SK-N-SH (cell line): Measurements from ENCODE around the gene LY6G6D. TPM values are rescaled to one million over a fixed set of nuclear protein-coding genes. Genes with fewer than 3 reads are reported as not detected.

Source experiments
- CTCF ChIA-PET: fragments of 300-600, 350-600 bp; formaldehyde crosslinking; extraction: SDS; loops from one replicate; lab custom pipeline; 2021; lab: Yijun Ruan, JAX
- POLR2A ChIA-PET: fragments of 350-600 bp; sonication (Branson Sonifier 250); formaldehyde crosslinking; extraction: SDS; loops from one replicate; lab custom pipeline; 2020; ENCODE audit warnings: antibody characterized with exemption, inconsistent platforms; lab: Yijun Ruan, JAX
- DNase-seq: peaks from one replicate; pipeline ENCODE4 v3.0.0; 2012
- H2AFZ ChIP-seq: fragments of 200-600 bp; sonication (generic); 2 replicates; pipeline ENCODE4 v1.8.1; 2016; ENCODE audit warnings: antibody characterized with exemption, mild to moderate bottlenecking, low read depth
- H3F3A ChIP-seq: fragments of 200-600 bp; sonication (generic); replicated peaks from 2 replicates; pipeline ENCODE3; 2016; ENCODE audit warnings: antibody characterized with exemption, mild to moderate bottlenecking; ENCODE audit not compliant: insufficient read depth
- H3K27ac ChIP-seq, 2 experiments: fragments of 200-500 bp in 1 of 2; fragments of 200-600 bp in 1 of 2; sonication (Bioruptor generic) in 1 of 2; sonication (generic), shearing (Covaris generic) in 1 of 2; 2 replicates each; pipeline versions ENCODE4 v1.5.1 to v1.6.1; 2014 to 2016; ENCODE audit warnings: low read depth in 2 of 2, inconsistent platforms in 1 of 2, low read length in 1 of 2, mild to moderate bottlenecking in 1 of 2, mixed read lengths in 1 of 2
- H3K27me3 ChIP-seq: fragments of 200-600 bp; sonication (generic), shearing (Covaris generic); 2 replicates; pipeline ENCODE4 v1.6.1; 2016; ENCODE audit warnings: mixed run types; ENCODE audit not compliant: insufficient read depth
- H3K36me3 ChIP-seq, 2 experiments: fragments of 200-500 bp in 1 of 2; fragments of 200-600 bp in 1 of 2; sonication (Bioruptor generic) in 1 of 2; sonication (generic) in 1 of 2; replicated peaks in 1 of 2; 2 replicates each; pipeline versions ENCODE3 to v1.5.1; 2014 to 2016; ENCODE audit warnings: low read length in 1 of 2, mild to moderate bottlenecking in 1 of 2; ENCODE audit not compliant: insufficient read depth in 2 of 2, control insufficient read depth in 1 of 2
- H3K4me1 ChIP-seq, 2 experiments: fragments of 200-500 bp in 1 of 2; fragments of 200-600 bp in 1 of 2; sonication (Bioruptor generic) in 1 of 2; sonication (generic), shearing (Covaris generic) in 1 of 2; 2 replicates each; pipeline versions ENCODE4 v1.5.1 to v1.6.1; 2014 to 2016; ENCODE audit warnings: low read depth in 1 of 2, low read length in 1 of 2, mixed run types in 1 of 2; ENCODE audit not compliant: insufficient read depth in 2 of 2, control insufficient read depth in 1 of 2
- H3K4me2 ChIP-seq: fragments of 200-600 bp; sonication (generic), shearing (Covaris generic); 2 replicates; pipeline ENCODE4 v1.6.1; 2017; ENCODE audit warnings: mixed run types
- H3K4me3 ChIP-seq, 2 experiments: fragments of 200-500 bp in 1 of 2; fragments of 200-600 bp in 1 of 2; sonication (Bioruptor generic) in 1 of 2; sonication (generic), shearing (Covaris generic) in 1 of 2; 2 replicates each; pipeline versions ENCODE4 v1.5.1 to v1.8.1; 2014 to 2016; ENCODE audit warnings: low read depth in 2 of 2, inconsistent platforms in 1 of 2, low read length in 1 of 2, mild to moderate bottlenecking in 1 of 2, mixed read lengths in 1 of 2, moderate library complexity in 1 of 2
- H3K79me2 ChIP-seq: fragments of 200-600 bp; sonication (generic); 2 replicates; pipeline ENCODE4 v1.8.1; 2017; ENCODE audit warnings: mild to moderate bottlenecking; ENCODE audit not compliant: insufficient read depth
- H3K9ac ChIP-seq: fragments of 200-600 bp; sonication (generic); 2 replicates; pipeline ENCODE4 v1.6.1; 2017; ENCODE audit warnings: mixed run types
- H3K9me2 ChIP-seq: fragments of 200-600 bp; sonication (generic); 2 replicates; pipeline ENCODE4 v1.6.1; 2017; ENCODE audit warnings: mixed run types
- H3K9me3 ChIP-seq: fragments of 200-600 bp; sonication (generic); 2 replicates; pipeline ENCODE4 v1.6.1; 2017; ENCODE audit warnings: mixed run types, mild to moderate bottlenecking, moderate library complexity
- H4K20me1 ChIP-seq: fragments of 200-600 bp; sonication (generic); 2 replicates; pipeline ENCODE4 v1.6.1; 2017; ENCODE audit warnings: mild to moderate bottlenecking, mixed run types; ENCODE audit not compliant: insufficient read depth
- CHD2 ChIP-seq: fragments of 150-350 bp; IDR thresholded peaks from 2 replicates; pipeline ENCODE4 v1.6.1; 2018; ENCODE audit warnings: low read length; ENCODE audit not compliant: partially characterized antibody
- CTCF ChIP-seq: fragments of 200-600 bp; sonication (generic); IDR thresholded peaks from 2 replicates; pipeline ENCODE4 v1.6.1; 2017; ENCODE audit warnings: antibody characterized with exemption, mild to moderate bottlenecking, moderate library complexity
- FOSL2 ChIP-seq: IDR thresholded peaks from 2 replicates; pipeline ENCODE4 v1.4.0; 2012; ENCODE audit warnings: low read depth, mild to moderate bottlenecking, moderate library complexity, borderline replicate concordance
- FOXM1 ChIP-seq: IDR thresholded peaks from 2 replicates; pipeline ENCODE4 v1.4.0; 2012; ENCODE audit warnings: low read depth, mild to moderate bottlenecking
- GABPA ChIP-seq: IDR thresholded peaks from 2 replicates; pipeline ENCODE4 v1.4.0; 2012; ENCODE audit warnings: low read depth, mild to moderate bottlenecking
- JUND ChIP-seq: IDR thresholded peaks from 2 replicates; pipeline ENCODE4 v1.4.0; 2012
- MAX ChIP-seq: IDR thresholded peaks from 2 replicates; pipeline ENCODE4 v1.4.0; 2012; ENCODE audit warnings: low read depth
- MEF2A ChIP-seq: IDR thresholded peaks from 2 replicates; pipeline ENCODE4 v1.4.0; 2012; ENCODE audit warnings: low read depth, borderline replicate concordance
- NFIC ChIP-seq: IDR thresholded peaks from 2 replicates; pipeline ENCODE4 v1.4.0; 2012; ENCODE audit warnings: borderline replicate concordance
- NRF1 ChIP-seq: IDR thresholded peaks from 2 replicates; pipeline ENCODE4 v1.6.1; 2012; ENCODE audit warnings: low read depth, mild to moderate bottlenecking, low read length
- PBX3 ChIP-seq: IDR thresholded peaks from 2 replicates; pipeline ENCODE4; 2012
- RAD21 ChIP-seq: IDR thresholded peaks from 2 replicates; pipeline ENCODE4 v1.6.1; 2012; ENCODE audit warnings: mild to moderate bottlenecking, low read length
- RFX5 ChIP-seq: IDR thresholded peaks from 2 replicates; pipeline ENCODE4 v1.6.1; 2012; ENCODE audit warnings: mild to moderate bottlenecking, improper control_type of control experiment, low read length
- RXRA ChIP-seq: IDR thresholded peaks from 2 replicates; pipeline ENCODE4 v1.4.0; 2012; ENCODE audit warnings: low read depth, mild to moderate bottlenecking, borderline replicate concordance
- SIN3A ChIP-seq: IDR thresholded peaks from 2 replicates; pipeline ENCODE4 v1.6.1; 2012; ENCODE audit warnings: low read depth, mild to moderate bottlenecking, low read length, moderate library complexity, borderline replicate concordance
- SMC3 ChIP-seq: IDR thresholded peaks from 2 replicates; pipeline ENCODE4 v1.6.1; 2012; ENCODE audit warnings: low read depth, low read length, improper control_type of control experiment
- TAF1 ChIP-seq: IDR thresholded peaks from 2 replicates; pipeline ENCODE4 v1.6.1; 2012; ENCODE audit warnings: low read depth, mild to moderate bottlenecking, low read length, moderate library complexity, borderline replicate concordance
- USF1 ChIP-seq: IDR thresholded peaks from 2 replicates; pipeline ENCODE4 v1.4.0; 2012; ENCODE audit warnings: low read depth, borderline replicate concordance
- USF2 ChIP-seq: fragments of 150-350 bp; IDR thresholded peaks from 2 replicates; pipeline ENCODE4 v1.6.1; 2017; ENCODE audit warnings: antibody characterized with exemption, low read length, low read depth, borderline replicate concordance
- YY1 ChIP-seq: IDR thresholded peaks from 2 replicates; pipeline ENCODE4 v1.4.0; 2012; ENCODE audit warnings: low read depth, mild to moderate bottlenecking
- ZBTB33 ChIP-seq: IDR thresholded peaks from 2 replicates; pipeline ENCODE4 v1.4.0; 2012; ENCODE audit warnings: low read depth, borderline replicate concordance
- WGBS: methylation state at CpG from one replicate; pipeline ENCODE4 v1.1.6; 2017; ENCODE audit warnings: low lambda C conversion rate; 5-methylcytosine and 5-hydroxymethylcytosine counted together
- polyA plus RNA-seq, 3 experiments: library from polyadenylated mRNA; depleted of rRNA; stranded (reverse); fragments of >200 nt; gene quantifications; 2 replicates each; pipeline ENCODE4 v1.2.3, GENCODE V29; 2012

Gene LY6G6D
- polyA plus RNA-seq, 1 of the 3 experiments (the other 2 are of a cell fraction) = not detected

- CTCF ChIA-PET = interaction anchor here (1.0 to 2.8 kb wide), 4 partner anchors 12 to 173 kb away, joined by 3 to 10 read pairs (median 4); partner anchors contain the start of gene BAG6
- Histone ChIP-seq H3K9me2 (no peaks in the 10 kb centered on the region), H3K4me1 (peaks cover 17 to 18% of the 10 kb centered on the region in 2 experiments; a peak in 3 of 4 replicates), H3K9ac (peak within 1 kb of the TSS; percentile 92), H3K4me2 (peak within 1 kb of the TSS; percentile 97), H3K27me3 (no peaks in the 10 kb centered on the region), H3K4me3 (peak within 1 kb of the TSS; percentile 86 to 89), H3K79me2 (peaks cover 70% of the 10 kb centered on the region), H3K27ac (peak within 1 kb of the TSS; percentile 87 to 92), H3F3A (peaks cover 24% of the 10 kb centered on the region), H4K20me1 (no peaks in the 10 kb centered on the region), H2AFZ (peak within 1 kb of the TSS; percentile 58), H3K9me3 (no peaks in the 10 kb centered on the region), H3K36me3 (peaks cover 41 to 48% of the 10 kb centered on the region in 2 experiments)
- POLR2A ChIA-PET = interaction anchor here (0.6 to 1.8 kb wide), 8 partner anchors 9 to 1306 kb away, joined by 3 to 20 read pairs (median 3); partner anchors contain the start of genes AGPAT1, BAG6, EHMT2 and LSM2
- under 1% methylated on average over 45 of the region's 63 CpGs for whole genome bisulfite sequencing
- DNase-seq = peak; percentile 96
- TF ChIP-seq NFIC = no peak
- no peak for TF ChIP-seq SMC3
- TF ChIP-seq YY1 = peak; percentile 74; the same call in 1 of the 2 replicates
- TF ChIP-seq NRF1 = peak; percentile 63
- TF ChIP-seq RAD21 = no peak
- TF ChIP-seq CTCF = no peak
- peak; percentile 69; the same call in 1 of the 2 replicates for TF ChIP-seq SIN3A
- TF ChIP-seq USF2 = peak; percentile 59
- TF ChIP-seq GABPA = peak; percentile 94
- TF ChIP-seq ZBTB33 = peak; percentile 35; the same call in 1 of the 2 replicates
- no peak for TF ChIP-seq JUND
- TF ChIP-seq RXRA = no peak
- TF ChIP-seq TAF1 = peak; percentile 59
- TF ChIP-seq MAX = peak; percentile 72
- 0 out of 2 replicates have a peak, but pooled peaks have one; percentile 11 for TF ChIP-seq PBX3
- TF ChIP-seq FOXM1 = no peak
- no peak for TF ChIP-seq MEF2A
- peak; percentile 66; the same call in 1 of the 2 replicates for TF ChIP-seq USF1
- TF ChIP-seq FOSL2 = no peak
- TF ChIP-seq RFX5 = no peak
- TF ChIP-seq CHD2 = peak; percentile 82
Observed at GRCh38 chr6:31665501-31666336, 49.4 kb upstream of the LY6G6D start, which contains the start of gene CSNK2B. CSNK2B (plus strand) TSS chr6:31666080; CDS start chr6:31666832, 752 bp downstream.
